Choroid plexus epithelial cell (primary cell): Measurements from ENCODE around the gene GSTA4.
A peak's percentile ranks its signal among the peaks of the same experiment; 100 is the strongest.
"Not testable (repeated sequence)": the region's sequence is repeated elsewhere in the genome, so short reads cannot be mapped to it uniquely, and the experiment has no call there.

Experiments
- DNase-seq: peaks from one replicate; pipeline ENCODE4 v3.0.0-alpha.2; 2010; ENCODE audit warnings: low read depth
- H3K4me3 ChIP-seq: 2 replicates; pipeline ENCODE4 v1.5.1; 2011; ENCODE audit warnings: low read depth, mild to moderate bottlenecking, control low read depth, low read length, moderate library complexity
- TF ChIP-seq, protein P1 (sequence below): conservative IDR thresholded peaks from 2 replicates; pipeline ENCODE4 v1.5.1; 2011; ENCODE audit warnings: low read depth, mild to moderate bottlenecking, control low read depth, inconsistent platforms, low read length, moderate library complexity

GSTA4 gene

DNA sequence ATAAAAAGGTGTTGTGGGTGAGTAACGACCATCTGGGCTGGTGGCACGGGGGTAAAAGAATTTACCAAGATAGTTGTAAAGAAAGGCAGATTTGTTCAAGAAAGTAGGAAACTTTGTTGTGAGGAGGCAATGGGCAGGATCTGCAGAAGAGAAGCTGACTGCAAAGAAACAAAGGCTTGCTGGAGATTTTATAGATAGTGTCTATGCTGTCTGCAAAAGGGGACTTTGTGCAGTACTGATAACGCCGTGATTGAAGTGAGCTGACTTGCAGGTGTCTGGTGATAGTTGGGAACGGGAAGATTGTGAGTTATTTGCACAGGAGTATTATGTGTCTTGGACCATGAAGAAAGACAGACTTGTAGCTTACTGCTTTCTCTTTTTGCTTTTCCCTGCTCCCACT lies 48.8 kb downstream of the GSTA4 start:
- no peak overlapping the region for H3K4me3 ChIP-seq
- TF ChIP-seq, protein P1, sequence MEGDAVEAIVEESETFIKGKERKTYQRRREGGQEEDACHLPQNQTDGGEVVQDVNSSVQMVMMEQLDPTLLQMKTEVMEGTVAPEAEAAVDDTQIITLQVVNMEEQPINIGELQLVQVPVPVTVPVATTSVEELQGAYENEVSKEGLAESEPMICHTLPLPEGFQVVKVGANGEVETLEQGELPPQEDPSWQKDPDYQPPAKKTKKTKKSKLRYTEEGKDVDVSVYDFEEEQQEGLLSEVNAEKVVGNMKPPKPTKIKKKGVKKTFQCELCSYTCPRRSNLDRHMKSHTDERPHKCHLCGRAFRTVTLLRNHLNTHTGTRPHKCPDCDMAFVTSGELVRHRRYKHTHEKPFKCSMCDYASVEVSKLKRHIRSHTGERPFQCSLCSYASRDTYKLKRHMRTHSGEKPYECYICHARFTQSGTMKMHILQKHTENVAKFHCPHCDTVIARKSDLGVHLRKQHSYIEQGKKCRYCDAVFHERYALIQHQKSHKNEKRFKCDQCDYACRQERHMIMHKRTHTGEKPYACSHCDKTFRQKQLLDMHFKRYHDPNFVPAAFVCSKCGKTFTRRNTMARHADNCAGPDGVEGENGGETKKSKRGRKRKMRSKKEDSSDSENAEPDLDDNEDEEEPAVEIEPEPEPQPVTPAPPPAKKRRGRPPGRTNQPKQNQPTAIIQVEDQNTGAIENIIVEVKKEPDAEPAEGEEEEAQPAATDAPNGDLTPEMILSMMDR, result no peak
- no peak for DNase-seq

DNA sequence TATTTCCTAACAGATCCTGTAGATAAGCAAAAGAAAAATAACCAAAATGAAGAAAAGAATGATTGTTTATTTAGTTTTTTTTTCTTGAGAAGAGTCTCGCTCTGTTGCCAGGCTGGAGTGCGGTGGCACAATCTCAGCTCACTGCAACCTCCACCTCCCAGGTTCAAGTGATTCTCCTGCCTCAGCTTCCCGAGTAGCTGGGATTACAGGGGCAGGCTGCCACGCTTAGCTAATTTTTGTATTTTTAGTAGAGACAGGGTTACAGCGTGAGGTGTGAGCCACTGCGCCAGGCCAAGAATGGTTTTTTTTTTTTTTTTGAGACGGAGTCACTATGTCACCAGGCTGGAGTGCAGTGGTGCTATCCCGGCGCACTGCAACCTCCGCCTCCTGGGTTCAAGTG lies 52.3 kb downstream of the GSTA4 start:
- not testable (repeated sequence) for DNase-seq, H3K4me3 ChIP-seq

DNA sequence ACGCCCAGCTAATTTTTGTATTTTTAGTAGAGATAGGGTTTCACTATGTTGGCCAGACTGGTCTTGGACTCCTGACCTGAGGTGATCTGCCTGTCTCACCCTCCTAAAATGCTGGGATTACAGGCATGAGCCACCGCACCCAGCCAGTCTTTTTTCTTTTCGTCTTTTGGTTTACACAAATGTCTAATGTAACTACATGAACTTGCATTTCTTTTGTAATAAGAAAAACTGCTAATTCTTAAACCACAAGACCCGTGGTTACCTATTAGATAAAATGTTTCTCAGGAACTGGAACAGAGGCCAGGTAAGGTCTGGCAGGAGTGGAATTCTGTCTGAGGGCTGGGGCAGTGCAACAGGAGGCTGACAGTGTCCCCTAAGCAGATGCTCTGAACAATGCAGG lies 52.9 kb downstream of the GSTA4 start:
- TF ChIP-seq, protein P1, result no peak
- no peak for DNase-seq
- H3K4me3 ChIP-seq, result no peak overlapping the region

DNA sequence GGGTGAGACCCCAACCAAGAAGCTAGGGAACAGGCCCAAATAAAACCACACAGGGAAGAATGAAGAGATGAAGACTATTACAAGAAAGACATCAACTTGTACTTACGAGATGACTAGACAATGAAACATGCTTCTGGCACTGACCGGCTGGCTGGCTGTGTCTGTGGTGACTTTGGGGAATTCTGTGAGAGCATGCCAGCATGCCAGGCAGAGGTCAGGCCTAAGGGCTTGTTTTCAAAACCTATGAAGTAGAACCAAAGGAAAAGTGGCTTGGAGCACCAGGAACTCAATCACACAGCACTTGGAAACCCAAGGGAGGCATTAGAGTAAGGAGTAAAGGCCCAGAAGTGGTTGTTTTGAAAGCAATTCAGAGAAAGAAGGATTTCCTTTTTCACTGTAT lies 57.2 kb downstream of the GSTA4 start:
- TF ChIP-seq, protein P1, result no peak
- DNase-seq, result no peak
- no peak overlapping the region for H3K4me3 ChIP-seq

DNA sequence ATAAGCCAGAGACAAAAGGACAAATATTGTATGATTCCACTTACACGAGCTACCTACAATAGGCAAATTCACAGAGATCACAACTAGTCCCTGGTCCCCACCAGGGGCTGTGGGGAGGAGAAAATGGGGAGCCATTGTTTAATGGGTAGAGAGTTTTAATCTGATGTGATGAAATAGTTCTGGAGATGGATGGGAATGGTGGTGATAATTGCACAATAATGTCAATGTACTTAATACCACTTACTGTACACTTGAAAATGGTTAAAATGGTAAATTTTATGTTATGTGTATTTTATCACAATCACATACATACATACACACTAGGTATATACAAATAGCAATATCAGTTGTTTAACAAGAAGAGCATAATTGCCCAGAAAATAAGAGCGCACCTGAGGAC lies 61.3 kb downstream of the GSTA4 start:
- TF ChIP-seq, protein P1, result no peak
- no peak for DNase-seq
- no peak overlapping the region for H3K4me3 ChIP-seq

DNA sequence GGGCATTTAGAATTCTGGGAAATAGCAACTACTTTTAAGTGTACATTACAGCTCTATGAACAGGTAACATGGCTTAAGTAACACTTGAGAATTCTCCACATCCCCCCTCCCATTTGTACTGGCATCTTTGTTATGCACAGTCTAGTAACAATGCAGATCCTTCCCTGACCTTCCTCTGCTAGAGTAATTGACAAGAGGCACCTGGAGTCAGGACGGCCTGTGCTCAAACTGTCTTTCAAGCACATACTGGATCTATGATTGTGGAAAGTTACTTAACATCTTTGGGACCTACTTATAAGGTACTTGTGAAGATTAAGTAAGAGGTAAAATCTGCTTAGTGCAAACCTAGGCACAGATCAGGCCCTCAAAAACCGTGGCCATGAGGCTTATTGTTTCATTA lies 63.7 kb downstream of the GSTA4 start:
- TF ChIP-seq, protein P1, result no peak
- no peak overlapping the region for H3K4me3 ChIP-seq
- no peak for DNase-seq

DNA sequence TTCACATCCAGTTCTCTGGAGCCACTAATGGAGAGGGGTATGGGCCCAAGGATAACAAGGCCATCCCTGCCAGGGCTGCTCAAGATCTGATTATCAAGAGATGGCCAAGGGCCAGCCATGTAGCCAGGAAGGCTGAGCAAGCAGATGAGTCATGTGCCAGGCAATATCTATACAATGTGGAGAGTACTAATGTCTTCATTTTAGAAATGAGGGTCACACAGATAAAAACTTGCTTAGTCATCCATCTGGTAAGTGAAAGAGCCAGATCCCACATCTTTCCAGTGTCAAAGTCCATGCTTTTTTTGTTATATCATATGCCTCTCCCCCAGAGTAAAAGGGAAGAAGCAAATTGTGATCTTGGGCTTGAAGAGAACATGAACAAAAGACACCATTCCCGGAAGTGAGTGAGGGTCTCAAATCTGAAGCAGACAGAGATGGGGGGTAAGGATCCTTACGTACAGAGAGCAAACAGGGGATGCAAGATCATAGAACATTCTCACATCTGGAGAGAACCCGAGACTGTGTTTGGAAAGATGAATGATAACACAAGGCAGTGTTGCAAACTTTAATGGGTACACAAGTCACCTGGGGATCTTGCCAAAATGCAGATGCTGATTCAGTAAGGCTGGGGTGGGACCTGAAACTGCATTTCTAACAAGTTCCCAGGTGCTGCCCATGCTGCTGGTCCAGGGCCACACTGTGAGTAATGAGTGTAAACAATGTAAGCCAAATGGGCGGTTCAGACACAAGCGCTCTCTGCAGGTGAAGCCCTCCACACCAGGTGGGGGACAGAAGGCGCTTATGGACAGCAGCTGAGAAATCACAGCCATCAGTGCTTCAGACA lies 65.5 kb downstream of the GSTA4 start:
- DNase-seq, result peak; percentile 74
- TF ChIP-seq, protein P1, result no peak
- H3K4me3 ChIP-seq, result no peak overlapping the region
